HG03095 (cell line): ENCODE measurements around the gene HAUS2.

Experiments used
- ATAC-seq: cut with Tn5 transposase; IDR thresholded peaks from one replicate; pipeline ENCODE4 v1.9.1; 2021; ENCODE audit warnings: moderate library complexity; ENCODE audit not compliant: unreplicated experiment

Gene HAUS2

DNA sequence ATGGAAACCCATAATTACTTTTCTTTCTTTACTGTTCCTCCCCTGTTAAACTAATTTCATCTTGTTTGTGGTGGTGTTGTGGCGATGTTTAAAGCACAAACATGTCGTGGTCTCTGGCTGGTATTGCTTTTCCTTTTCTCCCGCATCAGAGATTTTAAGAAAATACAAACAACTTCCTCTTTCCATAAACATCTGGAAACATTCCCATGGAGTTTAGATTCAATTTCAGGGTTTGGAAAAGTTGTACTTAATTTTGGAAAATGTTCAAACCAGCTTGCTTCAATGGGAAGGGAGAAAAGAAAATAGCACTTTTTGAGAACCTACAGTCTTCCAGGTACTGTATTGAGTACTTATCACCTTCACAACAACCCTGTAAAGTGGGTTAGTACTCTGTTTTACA lies 57.2 kb downstream of the HAUS2 start:
- no peak for ATAC-seq

DNA sequence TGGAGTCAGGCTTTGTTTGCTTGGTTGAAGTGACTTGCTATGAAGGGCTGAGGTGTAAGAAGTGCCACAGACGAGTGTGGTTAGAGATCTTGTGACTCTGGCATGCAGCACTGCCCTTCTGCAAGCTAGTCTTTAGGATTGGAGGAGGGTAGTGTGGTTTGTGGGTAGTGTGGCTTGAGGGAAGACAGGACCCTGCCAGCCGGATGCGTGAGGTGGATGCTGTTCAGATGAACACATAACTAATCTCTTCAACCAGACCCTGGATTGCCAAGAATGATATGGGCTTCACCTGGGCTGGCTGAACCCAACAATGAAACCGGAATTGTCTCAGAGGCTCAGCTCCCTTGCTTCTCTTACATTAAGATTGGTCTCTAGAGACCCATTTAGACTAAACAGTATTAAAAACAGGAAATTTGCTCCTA lies 59.5 kb downstream of the HAUS2 start:
- no peak for ATAC-seq

DNA sequence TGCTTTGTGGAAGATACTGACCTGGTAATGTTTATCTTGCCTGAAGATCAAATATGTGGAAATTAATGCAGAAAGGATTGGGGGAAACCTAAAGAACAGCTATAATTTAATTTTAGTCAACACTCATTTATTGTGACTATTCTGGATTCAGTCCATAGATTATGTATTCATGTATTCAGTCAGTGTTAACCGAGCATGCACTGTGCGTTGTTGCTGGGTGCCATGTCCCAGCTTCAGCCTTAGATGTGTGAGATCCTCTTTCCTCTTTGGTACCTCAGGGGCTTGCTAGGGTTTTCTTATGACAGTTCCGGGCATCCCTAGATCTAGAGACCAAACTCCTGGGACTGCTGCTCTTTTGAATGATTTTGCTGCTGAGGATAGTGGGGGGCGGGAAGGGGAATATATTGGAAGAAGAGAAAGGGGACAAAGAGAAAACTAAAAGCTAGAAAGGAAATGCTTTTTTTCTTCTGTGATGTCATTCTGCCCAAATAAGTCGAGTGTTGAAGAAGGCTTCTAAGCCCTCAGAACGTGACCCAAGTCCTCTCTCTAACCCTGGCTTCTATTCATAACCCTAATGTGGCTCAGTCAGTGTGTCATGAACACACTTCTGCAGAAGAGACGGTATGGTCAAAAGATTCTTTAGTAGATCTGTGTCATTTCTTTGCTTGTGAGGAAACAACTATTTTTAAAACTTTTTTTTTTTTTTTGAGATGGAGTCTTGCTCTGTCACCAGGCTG lies 60.3 kb downstream of the HAUS2 start:
- ATAC-seq: no peak

DNA sequence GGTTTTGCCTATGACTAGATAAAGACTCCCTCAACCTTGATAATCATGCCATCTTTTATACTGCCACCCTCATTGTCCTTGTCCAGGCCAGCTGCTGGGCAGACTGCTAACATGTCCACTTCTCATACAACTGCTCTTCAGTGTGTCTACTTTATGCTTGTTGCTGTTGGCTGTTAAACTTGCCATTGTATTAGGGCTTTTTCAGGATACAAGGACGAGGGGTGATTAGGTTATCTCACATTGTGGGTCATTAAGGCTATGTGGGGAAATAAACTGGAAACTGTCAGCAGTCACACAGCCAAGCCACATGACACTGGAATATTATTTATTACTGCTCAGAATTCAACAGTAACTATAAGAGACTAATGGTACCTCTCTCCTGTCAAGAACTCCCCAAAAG lies 62.9 kb downstream of the HAUS2 start:
- no peak for ATAC-seq

DNA sequence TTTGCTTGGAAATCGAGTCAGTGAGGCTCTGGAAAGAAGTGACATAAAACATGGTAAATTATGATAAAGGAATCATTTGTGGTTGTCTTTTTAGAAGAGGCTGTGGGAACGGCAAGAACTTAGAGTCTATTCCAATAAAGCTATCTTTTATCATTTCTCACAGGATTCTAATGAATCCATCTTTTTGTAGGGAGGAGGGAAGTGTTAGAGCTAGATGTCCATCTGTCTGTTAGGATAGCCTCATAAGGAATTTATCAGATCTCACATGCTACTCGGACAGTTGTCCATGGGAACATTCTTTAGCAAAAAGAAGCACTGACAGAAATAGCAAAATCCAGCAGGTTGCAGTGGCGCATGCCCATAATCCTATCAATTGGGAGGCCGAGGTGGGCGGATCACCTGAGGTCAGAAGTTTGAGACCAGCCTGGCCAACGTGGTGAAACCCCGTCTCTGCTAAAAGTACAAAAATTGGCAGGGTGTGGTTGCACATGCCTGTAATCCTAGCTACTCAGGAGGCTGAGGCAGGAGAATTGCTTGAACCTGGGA lies 63.8 kb downstream of the HAUS2 start:
- ATAC-seq: no peak

DNA sequence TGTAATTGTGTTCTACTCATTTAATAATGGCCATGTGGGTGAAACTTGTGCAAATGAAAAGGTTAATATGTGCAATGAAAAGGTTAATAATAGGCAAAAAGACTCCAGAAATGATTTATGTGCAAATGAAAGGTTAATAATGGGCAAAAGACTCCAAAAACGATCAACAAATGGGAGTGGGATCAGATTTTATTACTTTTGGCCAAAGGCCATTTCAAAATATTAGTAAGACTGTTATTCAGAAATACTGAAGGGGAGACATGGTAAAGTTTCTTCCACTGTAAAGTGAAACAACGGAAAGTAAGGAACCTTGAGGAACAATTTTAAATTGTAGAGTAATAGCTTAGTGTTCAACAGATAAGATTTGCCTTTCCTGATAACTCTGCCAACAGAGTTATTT lies 67.5 kb downstream of the HAUS2 start:
- no peak for ATAC-seq
